ENCODE measurements around the gene HNRNPK.

GRCh38 chr9:83988411-83988810, 8.4 kb upstream of the HNRNPK start:
- TF ChIP-seq, protein P1, sequence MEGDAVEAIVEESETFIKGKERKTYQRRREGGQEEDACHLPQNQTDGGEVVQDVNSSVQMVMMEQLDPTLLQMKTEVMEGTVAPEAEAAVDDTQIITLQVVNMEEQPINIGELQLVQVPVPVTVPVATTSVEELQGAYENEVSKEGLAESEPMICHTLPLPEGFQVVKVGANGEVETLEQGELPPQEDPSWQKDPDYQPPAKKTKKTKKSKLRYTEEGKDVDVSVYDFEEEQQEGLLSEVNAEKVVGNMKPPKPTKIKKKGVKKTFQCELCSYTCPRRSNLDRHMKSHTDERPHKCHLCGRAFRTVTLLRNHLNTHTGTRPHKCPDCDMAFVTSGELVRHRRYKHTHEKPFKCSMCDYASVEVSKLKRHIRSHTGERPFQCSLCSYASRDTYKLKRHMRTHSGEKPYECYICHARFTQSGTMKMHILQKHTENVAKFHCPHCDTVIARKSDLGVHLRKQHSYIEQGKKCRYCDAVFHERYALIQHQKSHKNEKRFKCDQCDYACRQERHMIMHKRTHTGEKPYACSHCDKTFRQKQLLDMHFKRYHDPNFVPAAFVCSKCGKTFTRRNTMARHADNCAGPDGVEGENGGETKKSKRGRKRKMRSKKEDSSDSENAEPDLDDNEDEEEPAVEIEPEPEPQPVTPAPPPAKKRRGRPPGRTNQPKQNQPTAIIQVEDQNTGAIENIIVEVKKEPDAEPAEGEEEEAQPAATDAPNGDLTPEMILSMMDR (IDR thresholded peaks at IDR 0.05): no peak
- no peak for TF ChIP-seq POLR2A (IDR thresholded peaks at IDR 0.05)

Measured in tibial nerve (tissue), 3 donors.